ENCODE results near the gene DCTPP1.
"Not testable (repeated sequence)": the region's sequence is repeated elsewhere in the genome, so short reads cannot be mapped to it uniquely, and the experiment has no call there.

DCTPP1 gene

GRCh38 chr16:30459456-30459855 lies 29.6 kb upstream of the DCTPP1 start:
- H3K4me3 Mint-ChIP-seq: peak overlapping the region; percentile 68 to 75
- no peak for ATAC-seq (replicated peaks)
- H3K36me3 Mint-ChIP-seq (ENCODE audit: insufficient read depth): peaks cover 18% of the 10 kb centered on the region
- DNase-seq: no peak
- no peaks in the 10 kb centered on the region for H3K27me3 Mint-ChIP-seq
- peak overlapping the region; percentile 85 to 87 for H3K27ac Mint-ChIP-seq
- H3K9me3 Mint-ChIP-seq: no peaks in the 10 kb centered on the region
- peaks cover 24 to 47% of the 10 kb centered on the region in 2 donors for H3K4me1 Mint-ChIP-seq (ENCODE audit: low read depth in 2 of 2)

GRCh38 chr16:30458561-30459394 lies 28.9 kb upstream of the DCTPP1 start:
- H3K4me3 Mint-ChIP-seq: peak overlapping the region; percentile 68 to 75
- peaks cover 18% of the 10 kb centered on the region for H3K36me3 Mint-ChIP-seq (ENCODE audit: insufficient read depth)
- ATAC-seq (replicated peaks): peak; percentile 97
- H3K9me3 Mint-ChIP-seq: no peaks in the 10 kb centered on the region
- no peaks in the 10 kb centered on the region for H3K27me3 Mint-ChIP-seq
- peaks cover 27 to 54% of the 10 kb centered on the region in 2 donors for H3K4me1 Mint-ChIP-seq (ENCODE audit: low read depth in 2 of 2)
- peak overlapping the region; percentile 85 to 87 for H3K27ac Mint-ChIP-seq
- peak; percentile 67 to 69 (median 68) for DNase-seq

- Mint-ChIP-seq H3K27ac (peak overlapping the region; percentile 85 to 87), H3K4me1 (ENCODE audit: low read depth in 2 of 2) (peaks cover 27 to 54% of the 10 kb centered on the region in 2 donors), H3K9me3 (no peaks in the 10 kb centered on the region), H3K27me3 (no peaks in the 10 kb centered on the region), H3K36me3 (ENCODE audit: insufficient read depth) (peaks cover 18% of the 10 kb centered on the region), H3K4me3 (peak overlapping the region; percentile 68 to 75)
- ATAC-seq (replicated peaks): no peak
- no peak for DNase-seq
Measured at GRCh38 chr16:30457743-30458560, 28.1 kb upstream of the DCTPP1 start.

GRCh38 chr16:30457256-30457655 lies 27.4 kb upstream of the DCTPP1 start:
- H3K36me3 Mint-ChIP-seq (ENCODE audit: insufficient read depth): peaks cover 18% of the 10 kb centered on the region
- no peak for DNase-seq
- H3K4me3 Mint-ChIP-seq: peak overlapping the region in 1 of 2 donors; percentile 25
- ATAC-seq (replicated peaks): no peak
- no peaks in the 10 kb centered on the region for H3K27me3 Mint-ChIP-seq
- H3K9me3 Mint-ChIP-seq: no peaks in the 10 kb centered on the region
- peaks cover 27 to 61% of the 10 kb centered on the region in 2 donors for H3K4me1 Mint-ChIP-seq (ENCODE audit: low read depth in 2 of 2)
- H3K27ac Mint-ChIP-seq: peak overlapping the region; percentile 0 to 28

- DNase-seq (no peak), ATAC-seq (replicated peaks) (no peak)
- peaks cover 27 to 59% of the 10 kb centered on the region in 2 donors for H3K4me1 Mint-ChIP-seq (ENCODE audit: low read depth in 2 of 2)
- H3K36me3 Mint-ChIP-seq (ENCODE audit: insufficient read depth): peaks cover 19% of the 10 kb centered on the region
- no peaks in the 10 kb centered on the region for H3K9me3 Mint-ChIP-seq
- H3K27ac Mint-ChIP-seq: peak overlapping the region in 1 of 2 donors; percentile 69
- H3K27me3 Mint-ChIP-seq: no peaks in the 10 kb centered on the region
- peak overlapping the region in 1 of 2 donors; percentile 30 for H3K4me3 Mint-ChIP-seq
Measured at GRCh38 chr16:30456302-30456701, 26.5 kb upstream of the DCTPP1 start.

- not testable (repeated sequence) for DNase-seq; H3K9me3 Mint-ChIP-seq; H3K27me3 Mint-ChIP-seq; ATAC-seq (replicated peaks)
- H3K4me3 Mint-ChIP-seq: peak overlapping the region in 1 of 2 donors; percentile 35
- H3K36me3 Mint-ChIP-seq (ENCODE audit: insufficient read depth): peaks cover 14% of the 10 kb centered on the region
- H3K4me1 Mint-ChIP-seq (ENCODE audit: low read depth in 2 of 2): peaks cover 21 to 57% of the 10 kb centered on the region in 2 donors
- H3K27ac Mint-ChIP-seq: peak overlapping the region; percentile 72 to 87
Measured at GRCh38 chr16:30452709-30453580, 23.1 kb upstream of the DCTPP1 start.

- no peak overlapping the region for H3K4me3 Mint-ChIP-seq
- no peak for ATAC-seq (replicated peaks)
Measured at GRCh38 chr16:30449116-30449435, 19.2 kb upstream of the DCTPP1 start.

GRCh38 chr16:30447512-30448226 lies 17.8 kb upstream of the DCTPP1 start:
- no peaks in the 10 kb centered on the region for H3K9me3 Mint-ChIP-seq
- ATAC-seq (replicated peaks) (no peak), DNase-seq (no peak)
- H3K27ac Mint-ChIP-seq: no peak overlapping the region
- H3K4me3 Mint-ChIP-seq: no peak overlapping the region
- H3K36me3 Mint-ChIP-seq (ENCODE audit: insufficient read depth): peaks cover 16% of the 10 kb centered on the region
- H3K27me3 Mint-ChIP-seq: no peaks in the 10 kb centered on the region
- H3K4me1 Mint-ChIP-seq (ENCODE audit: low read depth in 2 of 2): peaks cover 32 to 44% of the 10 kb centered on the region in 2 donors

More at GRCh38 chr16:30449116-30449435, 19.2 kb upstream of the DCTPP1 start:
- no peak for DNase-seq
- H3K27me3 Mint-ChIP-seq: no peaks in the 10 kb centered on the region
- H3K27ac Mint-ChIP-seq: no peak overlapping the region
- peaks cover 9% of the 10 kb centered on the region for H3K36me3 Mint-ChIP-seq (ENCODE audit: insufficient read depth)
- H3K9me3 Mint-ChIP-seq: no peaks in the 10 kb centered on the region
- peaks cover 24 to 39% of the 10 kb centered on the region in 2 donors for H3K4me1 Mint-ChIP-seq (ENCODE audit: low read depth in 2 of 2)

GRCh38 chr16:30446203-30446595 lies 16.4 kb upstream of the DCTPP1 start:
- Mint-ChIP-seq H3K4me3 (peak overlapping the region; percentile 89 to 96), H3K9me3 (no peaks in the 10 kb centered on the region), H3K27me3 (no peaks in the 10 kb centered on the region), H3K4me1 (ENCODE audit: low read depth in 2 of 2) (peaks cover 34 to 39% of the 10 kb centered on the region in 2 donors), H3K36me3 (ENCODE audit: insufficient read depth) (peaks cover 14% of the 10 kb centered on the region), H3K27ac (peak overlapping the region; percentile 92 to 97)
- DNase-seq: no peak
- ATAC-seq (replicated peaks): no peak

- ATAC-seq (replicated peaks) (peak; percentile 87), DNase-seq (peak; percentile 94 to 98 (median 94))
- Mint-ChIP-seq H3K9me3 (no peaks in the 10 kb centered on the region), H3K27ac (peak within 1 kb of the TSS; percentile 92 to 97), H3K27me3 (no peaks in the 10 kb centered on the region), H3K4me3 (peak within 1 kb of the TSS; percentile 89 to 96), H3K36me3 (ENCODE audit: insufficient read depth) (peaks cover 11% of the 10 kb centered on the region), H3K4me1 (ENCODE audit: low read depth in 2 of 2) (peaks cover 29 to 33% of the 10 kb centered on the region in 2 donors)
Measured at GRCh38 chr16:30445408-30446202, 15.8 kb upstream of the DCTPP1 start, which contains the start of gene SEPHS2. SEPHS2 (minus strand) TSS chr16:30445874; CDS start chr16:30445727, 147 bp downstream.

- Mint-ChIP-seq H3K27me3 (no peaks in the 10 kb centered on the region), H3K27ac (peak overlapping the region; percentile 92 to 97), H3K9me3 (no peaks in the 10 kb centered on the region), H3K4me3 (peak overlapping the region; percentile 89 to 96), H3K4me1 (ENCODE audit: low read depth in 2 of 2) (peaks cover 25 to 28% of the 10 kb centered on the region in 2 donors), H3K36me3 (ENCODE audit: insufficient read depth) (peaks cover 11% of the 10 kb centered on the region)
- ATAC-seq (replicated peaks): no peak
- no peak for DNase-seq
Measured at GRCh38 chr16:30445149-30445407, 15.2 kb upstream of the DCTPP1 start.

All from effector memory CD8-positive, alpha-beta T cell (primary cell).